Heart left ventricle (tissue), 16 donors: ENCODE results near the gene UTS2. TPM values are rescaled to one million over a fixed set of nuclear protein-coding genes. Genes with fewer than 3 reads are reported as not detected.
A peak's percentile ranks its signal among the peaks of the same experiment; 100 is the strongest.

ENCODE experiments used
- ATAC-seq, 4 donors: fragments of 200-7000 bp; cut with Tn5 transposase; one replicate each; pipeline ENCODE4 v1.9.1; 2020 to 2022; ENCODE audit warnings: moderate library complexity in 4 of 4, mild to moderate bottlenecking in 3 of 4, moderate number of reproducible peaks in 1 of 4
- DNase-seq, 5 donors: peaks; one replicate each; pipeline ENCODE4 v3.0.0-alpha.2; 2020
- H3K27ac ChIP-seq, 12 donors: fragments of 200-600 bp; sonication (generic) in 4 of 12; one replicate each; pipeline versions ENCODE4 v1.5.0 to v1.8.0; 2016 to 2022; ENCODE audit warnings: mild to moderate bottlenecking in 2 of 12
- H3K27me3 ChIP-seq, 9 donors: fragments of 200-600 bp; sonication (generic) in 2 of 9; one replicate each; pipeline versions ENCODE4 v1.5.1 to v1.8.0; 2016 to 2022; ENCODE audit warnings: mild to moderate bottlenecking in 3 of 9
- H3K36me3 ChIP-seq, 9 donors: fragments of 200-600 bp; sonication (generic) in 2 of 9; one replicate each; pipeline versions ENCODE4 v1.5.0 to v1.8.0; 2018 to 2022; ENCODE audit warnings: mild to moderate bottlenecking in 2 of 9
- H3K4me1 ChIP-seq, 12 donors: fragments of 200-600 bp; sonication (generic) in 4 of 12; one replicate each; pipeline versions ENCODE4 v1.5.0 to v1.8.0; 2016 to 2022; ENCODE audit warnings: mild to moderate bottlenecking in 3 of 12
- H3K4me3 ChIP-seq, 12 donors: fragments of 200-600 bp; sonication (generic) in 4 of 12; one replicate each; pipeline versions ENCODE4 v1.5.0 to v1.8.0; 2017 to 2022; ENCODE audit warnings: mild to moderate bottlenecking in 9 of 12, moderate library complexity in 4 of 12
- H3K9me3 ChIP-seq, 12 donors: fragments of 200-600 bp; sonication (generic) in 4 of 12; one replicate each; pipeline versions ENCODE4 v1.5.0 to v1.8.0; 2016 to 2022; ENCODE audit warnings: mild to moderate bottlenecking in 1 of 12
- CTCF ChIP-seq, 12 donors: fragments of 200-600 bp; sonication (generic) in 4 of 12; IDR thresholded peaks; one replicate each; pipeline versions ENCODE4 v1.5.0 to v1.8.0; 2018 to 2022; ENCODE audit warnings: antibody characterized with exemption in 12 of 12, mild to moderate bottlenecking in 5 of 12
- POLR2A ChIP-seq, 2 donors: fragments of 450-650 bp; IDR thresholded peaks; one replicate each; pipeline ENCODE4 v1.6.1; 2017; ENCODE audit warnings: antibody characterized with exemption in 2 of 2, mild to moderate bottlenecking in 2 of 2, moderate library complexity in 2 of 2
- WGBS, 4 donors: extraction: QIAGEN DNeasy Blood & Tissue Kit in 2 of 4; methylation state at CpG; one replicate each; pipeline versions ENCODE4 v1.1.5 to v1.1.7; 2013 to 2018; 5-methylcytosine and 5-hydroxymethylcytosine counted together
- intact Hi-C, 10 donors: fragments of 100-400 bp; cut with DNase I; formaldehyde crosslinking; loops; one replicate each; pipeline versions ENCODE4 v1.11.1 to v1.14.2; 2022
- polyA plus RNA-seq, 2 donors: library from polyadenylated mRNA; stranded (reverse); fragments of 200-250 nt; gene quantifications; one replicate each; pipeline ENCODE4 v1.2.3, GENCODE V29; 2013
- total RNA-seq, 9 donors: library from RNA; depleted of rRNA in 2 of 9; stranded (reverse); fragments of >200 nt in 2 of 9; fragmentation: NEBNext Ultra II Directional in 3 of 9; extraction: Animal tissue kit (Norgen Biotek cat#: 25700) in 3 of 9; gene quantifications; one replicate each; pipeline versions ENCODE4 v1.1.0 to v1.2.4, GENCODE V29; 2016 to 2023
- donor health status: ischemic (EF 13 %, LVEDD 7.1; RV severe dilation, severe dysfunction).
- donor health status: healthy with polysubstance abuse.
- donor health status: DM: no; HTN: yes; CAD: no.
- donor health status: DM: no; HTN: no; CAD: no.
- donor health status: ischemic (EF 25% LVEDD 6.9; RV normal size, moderate dysfunction).
- donor health status: ischemic (EF 25% LVEDD 5.7; RV mildly dilated, moderate dysfunction).
- donor health status: healthy.
- donor health status: DM: yes; HTN: yes; CAD: no.
- donor health status: ischemic (EF 35%, LVEDD 5.7; RV mildly dilated, moderate dysfunction).
- donor health status: nonischemic (EF 11% LVEDD 7.7; RV severe dilation, severe dysfunction).
- donor health status: DM: yes; HTN: yes; CAD: no.
- donor health status: PGD.
- donor health status: ischemic (EF 29% LVEDD 5.4; RV normal size, mild dysfunction).
- donor health status: nonischemic (EF 23%, LVEDD 6.1; RV moderate dilation, normal function).

UTS2 gene
- total and polyA plus RNA-seq, 11 donors, result 0.54 TPM; not detected in 10

GRCh38 chr1:7893529-7894180 lies 40.8 kb upstream of the UTS2 start:
- Histone ChIP-seq H3K36me3 (no peaks in the 10 kb centered on the region), H3K27me3 (peaks cover 0 to 26% (median 0%) of the 10 kb centered on the region in 9 donors), H3K4me3 (no peak overlapping the region), H3K27ac (no peak overlapping the region), H3K4me1 (no peaks in the 10 kb centered on the region), H3K9me3 (peaks cover 0 to 4% (median 0%) of the 10 kb centered on the region in 12 donors)
- 85 to 88% (median 86%) methylated on average over 13 of the region's 13 CpGs for WGBS, 4 donors
- intact Hi-C loops, result no loop called here
- no peak for ATAC-seq
- DNase-seq, result no peak
- no peak for TF ChIP-seq POLR2A (IDR thresholded peaks at IDR 0.05)
- no peak for TF ChIP-seq CTCF (IDR thresholded peaks at IDR 0.05)

GRCh38 chr1:7891804-7892203 lies 38.9 kb upstream of the UTS2 start:
- Histone ChIP-seq H3K36me3 (no peaks in the 10 kb centered on the region), H3K27ac (no peak overlapping the region), H3K4me1 (no peaks in the 10 kb centered on the region), H3K9me3 (peaks cover 0 to 4% (median 0%) of the 10 kb centered on the region in 12 donors), H3K27me3 (peaks cover 0 to 42% (median 7%) of the 10 kb centered on the region in 9 donors), H3K4me3 (no peak overlapping the region)
- WGBS, 4 donors, result 59 to 69% (median 65%) methylated on average over 9 of the region's 9 CpGs
- intact Hi-C loops, result no loop called here
- no peak for ATAC-seq
- DNase-seq, result no peak
- TF ChIP-seq CTCF (IDR thresholded peaks at IDR 0.05) (no peak), POLR2A (IDR thresholded peaks at IDR 0.05) (no peak)

GRCh38 chr1:7890853-7891252 lies 38.0 kb upstream of the UTS2 start:
- WGBS, 4 donors, result 95 to 98% (median 97%) methylated on average over 2 of the region's 2 CpGs
- Histone ChIP-seq H3K27me3 (peaks cover 0 to 51% (median 11%) of the 10 kb centered on the region in 9 donors), H3K9me3 (peaks cover 0 to under 1% (median 0%) of the 10 kb centered on the region in 12 donors), H3K36me3 (no peaks in the 10 kb centered on the region), H3K4me1 (no peaks in the 10 kb centered on the region), H3K27ac (no peak overlapping the region), H3K4me3 (no peak overlapping the region)
- ATAC-seq (no peak), DNase-seq (no peak)
- intact Hi-C loops, result no loop called here
- TF ChIP-seq POLR2A (IDR thresholded peaks at IDR 0.05) (no peak), CTCF (IDR thresholded peaks at IDR 0.05) (no peak)

- intact Hi-C loops, result no loop called here
- Histone ChIP-seq H3K27me3 (peaks cover 0 to 51% (median 11%) of the 10 kb centered on the region in 9 donors), H3K4me3 (no peak overlapping the region), H3K27ac (no peak overlapping the region), H3K36me3 (no peaks in the 10 kb centered on the region), H3K9me3 (no peaks in the 10 kb centered on the region), H3K4me1 (no peaks in the 10 kb centered on the region)
- ATAC-seq (peak in 2 of 4 donors; percentile 27 to 59), DNase-seq (no peak)
- no peak for TF ChIP-seq CTCF (IDR thresholded peaks at IDR 0.05)
- no peak for TF ChIP-seq POLR2A (IDR thresholded peaks at IDR 0.05)
- 64 to 76% (median 70%) methylated on average over 9 of the region's 9 CpGs for WGBS, 4 donors
Measured at GRCh38 chr1:7888248-7889081, 35.6 kb upstream of the UTS2 start.
